ENCODE measurements around the gene NMS. TPM values are rescaled to one million over a fixed set of nuclear protein-coding genes. Genes with fewer than 3 reads are reported as not detected.
"Not testable (repeated sequence)": the region's sequence is repeated elsewhere in the genome, so short reads cannot be mapped to it uniquely, and the experiment has no call there.

The NMS gene
- total RNA-seq, 4 donors from 2014 or later: not detected

- TF ChIP-seq POLR2AphosphoS5 (IDR thresholded peaks at IDR 0.05): no peak
- TF ChIP-seq EP300 (IDR thresholded peaks at IDR 0.05): no peak
- TF ChIP-seq POLR2A (IDR thresholded peaks at IDR 0.05; ENCODE audit: low read depth): no peak
- TF ChIP-seq, protein P1, sequence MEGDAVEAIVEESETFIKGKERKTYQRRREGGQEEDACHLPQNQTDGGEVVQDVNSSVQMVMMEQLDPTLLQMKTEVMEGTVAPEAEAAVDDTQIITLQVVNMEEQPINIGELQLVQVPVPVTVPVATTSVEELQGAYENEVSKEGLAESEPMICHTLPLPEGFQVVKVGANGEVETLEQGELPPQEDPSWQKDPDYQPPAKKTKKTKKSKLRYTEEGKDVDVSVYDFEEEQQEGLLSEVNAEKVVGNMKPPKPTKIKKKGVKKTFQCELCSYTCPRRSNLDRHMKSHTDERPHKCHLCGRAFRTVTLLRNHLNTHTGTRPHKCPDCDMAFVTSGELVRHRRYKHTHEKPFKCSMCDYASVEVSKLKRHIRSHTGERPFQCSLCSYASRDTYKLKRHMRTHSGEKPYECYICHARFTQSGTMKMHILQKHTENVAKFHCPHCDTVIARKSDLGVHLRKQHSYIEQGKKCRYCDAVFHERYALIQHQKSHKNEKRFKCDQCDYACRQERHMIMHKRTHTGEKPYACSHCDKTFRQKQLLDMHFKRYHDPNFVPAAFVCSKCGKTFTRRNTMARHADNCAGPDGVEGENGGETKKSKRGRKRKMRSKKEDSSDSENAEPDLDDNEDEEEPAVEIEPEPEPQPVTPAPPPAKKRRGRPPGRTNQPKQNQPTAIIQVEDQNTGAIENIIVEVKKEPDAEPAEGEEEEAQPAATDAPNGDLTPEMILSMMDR (IDR thresholded peaks at IDR 0.05): no peak
- Histone ChIP-seq H3K36me3 (no peaks in the 10 kb centered on the region), H3K27ac (replicated peaks in 1 of 4) (no peak overlapping the region), H3K4me3 (no peak overlapping the region), H3K9me3 (peaks cover 0 to under 1% (median 0%) of the 10 kb centered on the region in 4 donors), H3K4me1 (no peaks in the 10 kb centered on the region), H3K27me3 (no peaks in the 10 kb centered on the region)
- DNase-seq (ENCODE audit: extremely low spot score): no peak
- intact Hi-C loops (cut with DNase I): no loop called here
These were observed 18.5 kb upstream of the NMS start for GRCh38 chr2:100451734-100452133.

GRCh38 chr2:100453853-100454252 lies 16.4 kb upstream of the NMS start:
- H3K27ac ChIP-seq (replicated peaks in 1 of 4): no peak overlapping the region
- 60% methylated on average over 4 of the region's 4 CpGs for WGBS
- peaks cover 0 to 8% (median 4%) of the 10 kb centered on the region in 4 donors for H3K9me3 ChIP-seq
- no peak for DNase-seq (ENCODE audit: extremely low spot score)
- H3K27me3 ChIP-seq: no peaks in the 10 kb centered on the region
- no peaks in the 10 kb centered on the region for H3K36me3 ChIP-seq
- intact Hi-C loops (cut with DNase I): no loop called here
- TF ChIP-seq EP300 (IDR thresholded peaks at IDR 0.05): no peak
- TF ChIP-seq, protein P1 (IDR thresholded peaks at IDR 0.05): no peak
- TF ChIP-seq POLR2AphosphoS5 (IDR thresholded peaks at IDR 0.05): no peak
- no peak for TF ChIP-seq POLR2A (IDR thresholded peaks at IDR 0.05; ENCODE audit: low read depth)
- no peaks in the 10 kb centered on the region for H3K4me1 ChIP-seq
- H3K4me3 ChIP-seq: no peak overlapping the region

- H3K4me1 ChIP-seq; DNase-seq (ENCODE audit: extremely low spot score); H3K36me3 ChIP-seq; intact Hi-C loops (cut with DNase I); H3K27me3 ChIP-seq; H3K27ac ChIP-seq (replicated peaks in 1 of 4); H3K4me3 ChIP-seq; H3K9me3 ChIP-seq: not testable (repeated sequence)
These were observed 13.9 kb upstream of the NMS start for GRCh38 chr2:100456357-100456756.

- no peak overlapping the region for H3K27ac ChIP-seq (replicated peaks in 1 of 4)
- no peak for DNase-seq (ENCODE audit: extremely low spot score)
- H3K27me3 ChIP-seq: no peaks in the 10 kb centered on the region
- intact Hi-C loops (cut with DNase I): no loop called here
- WGBS: 87% methylated on average over 1 of the region's 1 CpG
- no peaks in the 10 kb centered on the region for H3K4me1 ChIP-seq
- H3K36me3 ChIP-seq: no peaks in the 10 kb centered on the region
- H3K4me3 ChIP-seq: no peak overlapping the region
- TF ChIP-seq POLR2A (IDR thresholded peaks at IDR 0.05; ENCODE audit: low read depth): no peak
- TF ChIP-seq EP300 (IDR thresholded peaks at IDR 0.05): no peak
- no peak for TF ChIP-seq POLR2AphosphoS5 (IDR thresholded peaks at IDR 0.05)
- TF ChIP-seq, protein P1 (IDR thresholded peaks at IDR 0.05): no peak
- peaks cover 0 to 8% (median 4%) of the 10 kb centered on the region in 4 donors for H3K9me3 ChIP-seq
These were observed 9.3 kb upstream of the NMS start for GRCh38 chr2:100460904-100461530.

GRCh38 chr2:100470898-100471514 lies 724 bp downstream of the NMS start:
- intact Hi-C loops (cut with DNase I): no loop called here
- WGBS: 22% methylated on average over 14 of the region's 16 CpGs
- Histone ChIP-seq H3K4me3 (no peak overlapping the region), H3K9me3 (no peaks in the 10 kb centered on the region), H3K27ac (replicated peaks in 1 of 4) (no peak overlapping the region), H3K4me1 (no peaks in the 10 kb centered on the region), H3K36me3 (no peaks in the 10 kb centered on the region), H3K27me3 (peaks cover 0 to 29% (median 3%) of the 10 kb centered on the region in 4 donors)
- DNase-seq (ENCODE audit: extremely low spot score): no peak
- TF ChIP-seq POLR2A (IDR thresholded peaks at IDR 0.05; ENCODE audit: low read depth): no peak

DNA sequence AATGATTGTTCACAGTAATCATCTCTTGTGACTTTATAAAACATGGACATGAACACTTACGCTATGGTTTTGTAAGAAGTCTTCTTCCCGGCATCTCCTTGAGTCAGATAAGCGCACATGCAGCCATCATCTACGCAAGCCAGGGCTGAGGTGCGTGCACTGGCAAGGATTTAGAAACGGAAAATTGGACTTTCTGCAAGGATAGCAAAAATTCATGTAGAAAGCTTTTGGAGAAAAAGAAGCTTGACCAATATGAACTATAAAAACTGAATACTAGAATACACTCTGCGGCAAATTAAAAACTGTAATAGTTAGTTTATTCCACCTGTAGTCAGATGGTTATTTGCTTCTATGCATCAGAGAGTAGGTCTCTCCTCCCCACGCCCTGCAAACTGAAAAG lies 6.3 kb downstream of the NMS start:
- H3K27ac ChIP-seq (replicated peaks in 1 of 4): no peak overlapping the region
- no peaks in the 10 kb centered on the region for H3K9me3 ChIP-seq
- intact Hi-C loops (cut with DNase I): no loop called here
- H3K4me1 ChIP-seq: no peaks in the 10 kb centered on the region
- H3K36me3 ChIP-seq: no peaks in the 10 kb centered on the region
- peak; percentile 3 for DNase-seq (ENCODE audit: extremely low spot score)
- no peak for TF ChIP-seq POLR2AphosphoS5 (IDR thresholded peaks at IDR 0.05)
- TF ChIP-seq, protein P1 (IDR thresholded peaks at IDR 0.05): no peak
- no peak for TF ChIP-seq EP300 (IDR thresholded peaks at IDR 0.05)
- TF ChIP-seq POLR2A (IDR thresholded peaks at IDR 0.05; ENCODE audit: low read depth): no peak
- peaks cover 0 to 1% (median 0%) of the 10 kb centered on the region in 4 donors for H3K27me3 ChIP-seq
- H3K4me3 ChIP-seq: no peak overlapping the region
- 86% methylated on average over 8 of the region's 8 CpGs for WGBS
